Activated naive CD4-positive, alpha-beta T cell treated with anti-CD3 and anti-CD28 coated beads, Interleukin-2, amount 50 U/mL, for 16 hours (primary cell): ENCODE results near the gene PIP5K1C.
A peak's percentile ranks its signal among the peaks of the same experiment; 100 is the strongest.
"Not testable (repeated sequence)": the region's sequence is repeated elsewhere in the genome, so short reads cannot be mapped to it uniquely, and the experiment has no call there.

Experiments used
- DNase-seq: peaks from one replicate; pipeline ENCODE4 v3.0.0-alpha.2; 2020

Gene PIP5K1C

GRCh38 chr19:3585301-3586126 is 114.8 kb downstream of the PIP5K1C start, which contains the start of gene GIPC3:
TSS of gene GIPC3 (plus strand) at chr19:3585478. CDS start at chr19:3585598, 120 bp downstream.
- peak; percentile 23 for DNase-seq

DNA sequence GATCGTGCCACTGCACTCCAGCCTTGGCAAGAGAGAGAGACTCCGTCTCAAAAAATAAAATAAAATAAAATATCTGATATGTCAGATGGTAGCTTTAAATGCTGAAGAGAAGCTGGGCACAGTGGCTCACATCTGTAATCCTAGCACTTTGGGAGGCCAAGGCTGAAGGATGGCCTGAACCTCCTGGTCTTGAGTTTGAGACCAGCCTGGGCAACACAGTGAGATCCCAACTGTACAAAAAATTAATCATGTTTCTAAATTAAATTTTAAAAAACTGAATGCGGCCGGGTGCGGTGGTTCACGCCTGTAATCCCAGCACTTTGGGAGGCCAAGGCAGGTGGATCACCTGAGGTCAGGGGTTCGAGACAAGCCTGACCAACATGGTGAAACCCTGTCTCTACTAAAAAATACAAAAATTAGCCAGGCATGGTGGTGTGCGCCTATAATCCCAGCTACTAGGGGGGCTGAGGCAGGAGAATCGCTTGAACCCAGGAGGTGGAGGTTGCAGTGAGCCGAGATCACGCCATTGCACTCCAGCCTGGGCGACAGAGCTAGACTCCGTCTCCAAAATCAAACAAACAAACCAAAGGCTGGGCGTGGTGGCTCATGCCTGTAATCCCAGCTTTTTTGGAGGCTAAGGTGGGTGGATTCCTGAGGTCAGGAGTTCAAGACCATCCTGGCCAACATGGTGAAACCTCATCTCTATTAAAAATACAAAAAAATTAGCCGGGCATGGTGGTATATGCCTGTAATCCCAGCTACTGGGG is 116.0 kb downstream of the PIP5K1C start:
- not testable (repeated sequence) for DNase-seq

GRCh38 chr19:3581792-3582191 is 118.5 kb downstream of the PIP5K1C start:
- not testable (repeated sequence) for DNase-seq
